A673 (cell line): ENCODE measurements around the gene THPO. TPM values are rescaled to one million over a fixed set of nuclear protein-coding genes. Genes with fewer than 3 reads are reported as not detected.

Source experiments
- BruUV-seq: library from RNA; stranded (reverse); fragments of 400-500 nt; replicated peaks from 2 replicates; lab custom pipeline; 2021; lab: Mats Ljungman, UMichigan
- CTCF ChIA-PET: fragments of 300-600 bp; sonication (Branson Sonifier 250); formaldehyde crosslinking; loops from one replicate; lab custom pipeline; 2022; ENCODE audit warnings: antibody characterized with exemption; lab: Charles Lee
- POLR2A ChIA-PET: fragments of 300-600 bp; sonication (Branson Sonifier 250); formaldehyde crosslinking; loops from one replicate; lab custom pipeline; 2022; ENCODE audit warnings: antibody characterized with exemption; ENCODE audit not compliant: low non-redundant PET; lab: Charles Lee
- DNase-seq: peaks from one replicate; pipeline ENCODE4 v3.0.0-alpha.2; 2015; ENCODE audit warnings: low spot score
- H3K27ac ChIP-seq: fragments of 200-600 bp; sonication (generic); 2 replicates; pipeline ENCODE4 v1.5.1; 2016; ENCODE audit warnings: mixed run types, low read depth, mild to moderate bottlenecking, mixed read lengths, antibody characterized with exemption, low read length; ENCODE audit not compliant: poor library complexity, severe bottlenecking
- H3K27me3 ChIP-seq: fragments of 200-600 bp; sonication (generic); replicated peaks from 2 replicates; pipeline ENCODE4 v1.6.1; 2017; ENCODE audit warnings: mixed run types, low read depth, mild to moderate bottlenecking, mixed read lengths, antibody characterized with exemption, low read length; ENCODE audit not compliant: insufficient read depth, poor library complexity
- H3K36me3 ChIP-seq: fragments of 200-600 bp; sonication (generic); 2 replicates; pipeline ENCODE4 v1.6.1; 2016; ENCODE audit warnings: mixed run types, mild to moderate bottlenecking, mixed read lengths, antibody characterized with exemption, low read length; ENCODE audit not compliant: insufficient read depth, poor library complexity, severe bottlenecking
- H3K4me1 ChIP-seq: fragments of 200-600 bp; sonication (generic); 2 replicates; pipeline ENCODE4 v1.6.1; 2017; ENCODE audit warnings: mixed run types, mild to moderate bottlenecking, mixed read lengths, antibody characterized with exemption, low read length; ENCODE audit not compliant: insufficient read depth, poor library complexity, severe bottlenecking
- H3K4me3 ChIP-seq: fragments of 200-600 bp; sonication (generic); 2 replicates; pipeline ENCODE4 v1.5.1; 2016; ENCODE audit warnings: low read depth, mixed run types, mild to moderate bottlenecking, mixed read lengths, low read length; ENCODE audit not compliant: poor library complexity, severe bottlenecking
- H3K9me3 ChIP-seq: fragments of 200-600 bp; sonication (generic); 2 replicates; pipeline ENCODE4 v1.6.1; 2016; ENCODE audit warnings: mixed run types, low read depth, mild to moderate bottlenecking, mixed read lengths, antibody characterized with exemption, low read length; ENCODE audit not compliant: poor library complexity, severe bottlenecking
- EZH2 ChIP-seq: fragments of 200-600 bp; sonication (generic); IDR thresholded peaks from 2 replicates; pipeline ENCODE4 v1.6.1; 2017; ENCODE audit warnings: borderline replicate concordance, low read depth, mild to moderate bottlenecking, mixed read lengths, antibody characterized with exemption, low read length; ENCODE audit not compliant: poor library complexity, severe bottlenecking
- intact Hi-C: fragments of 100-400 bp; cut with micrococcal nuclease; formaldehyde crosslinking; loops from one replicate; pipeline ENCODE4 v1.10.0; 2022; ENCODE audit not compliant: unreplicated experiment
- total RNA-seq: library from RNA; stranded (reverse); gene quantifications from 2 replicates; pipeline ENCODE4 v1.2.3, GENCODE V29; 2021
- TF ChIP-seq, protein P1 (sequence below): fragments of 300-800, 200-600 bp; sonication (generic); conservative IDR thresholded peaks from 2 replicates; pipeline ENCODE4 v1.5.1; 2017; ENCODE audit warnings: low read depth, mild to moderate bottlenecking, antibody characterized with exemption, low read length, moderate library complexity, mixed read lengths

Gene THPO
- total RNA-seq, 1 experiment from 2014 or later, result not detected

DNA sequence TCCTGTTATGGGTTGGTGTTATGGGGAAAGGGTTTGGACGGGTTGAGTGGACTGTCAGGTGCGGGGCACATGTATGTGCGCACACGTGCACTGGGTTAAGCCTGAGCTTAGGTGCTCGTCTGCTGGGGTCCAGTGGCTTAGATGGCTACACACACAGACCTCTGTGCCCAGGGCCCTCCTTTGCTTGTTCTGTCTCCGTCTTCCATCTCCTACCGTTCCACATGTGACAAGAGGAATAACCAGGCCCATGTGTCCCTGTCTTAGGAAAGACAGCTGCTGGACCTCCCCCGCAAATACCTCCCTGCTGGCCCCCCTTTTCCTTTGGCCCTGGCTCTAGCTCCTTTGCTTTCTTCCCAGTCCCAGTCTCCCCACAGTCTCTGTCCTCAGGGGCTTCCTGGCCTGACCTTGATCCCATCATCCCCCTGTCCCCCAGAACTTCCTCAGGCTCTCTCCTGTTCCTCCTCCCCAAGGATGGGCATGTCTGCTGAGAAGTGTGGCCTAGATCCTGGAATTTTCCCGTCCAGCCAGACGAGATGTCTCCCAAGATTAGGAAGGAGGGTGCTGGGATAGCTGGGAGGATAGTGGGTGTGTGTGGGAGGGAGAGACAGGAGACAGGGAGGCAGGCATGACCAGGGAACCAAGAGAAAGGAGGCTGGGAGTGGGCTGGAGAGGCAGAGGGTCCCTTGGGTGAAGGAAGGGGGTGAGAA, 797 bp upstream of the THPO start:
- DNase-seq, result no peak
- H3K27ac ChIP-seq, result no peak overlapping the region
- H3K27me3 ChIP-seq, result peaks cover 48% of the 10 kb centered on the region
- CTCF ChIA-PET, result no interaction called here
- H3K4me1 ChIP-seq, result peaks cover 4% of the 10 kb centered on the region
- H3K4me3 ChIP-seq, result no peak overlapping the region
- TF ChIP-seq, protein P1, sequence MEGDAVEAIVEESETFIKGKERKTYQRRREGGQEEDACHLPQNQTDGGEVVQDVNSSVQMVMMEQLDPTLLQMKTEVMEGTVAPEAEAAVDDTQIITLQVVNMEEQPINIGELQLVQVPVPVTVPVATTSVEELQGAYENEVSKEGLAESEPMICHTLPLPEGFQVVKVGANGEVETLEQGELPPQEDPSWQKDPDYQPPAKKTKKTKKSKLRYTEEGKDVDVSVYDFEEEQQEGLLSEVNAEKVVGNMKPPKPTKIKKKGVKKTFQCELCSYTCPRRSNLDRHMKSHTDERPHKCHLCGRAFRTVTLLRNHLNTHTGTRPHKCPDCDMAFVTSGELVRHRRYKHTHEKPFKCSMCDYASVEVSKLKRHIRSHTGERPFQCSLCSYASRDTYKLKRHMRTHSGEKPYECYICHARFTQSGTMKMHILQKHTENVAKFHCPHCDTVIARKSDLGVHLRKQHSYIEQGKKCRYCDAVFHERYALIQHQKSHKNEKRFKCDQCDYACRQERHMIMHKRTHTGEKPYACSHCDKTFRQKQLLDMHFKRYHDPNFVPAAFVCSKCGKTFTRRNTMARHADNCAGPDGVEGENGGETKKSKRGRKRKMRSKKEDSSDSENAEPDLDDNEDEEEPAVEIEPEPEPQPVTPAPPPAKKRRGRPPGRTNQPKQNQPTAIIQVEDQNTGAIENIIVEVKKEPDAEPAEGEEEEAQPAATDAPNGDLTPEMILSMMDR, result no peak
- no peak for TF ChIP-seq EZH2
- H3K9me3 ChIP-seq, result no peaks in the 10 kb centered on the region
- intact Hi-C loops, result loop anchor here (10.0 kb wide), 1 partner anchor 406 kb away; no protein-coding TSS in a partner anchor
- H3K36me3 ChIP-seq, result no peaks in the 10 kb centered on the region
- POLR2A ChIA-PET, result no interaction called here
- BruUV-seq, result no TSS peak

DNA sequence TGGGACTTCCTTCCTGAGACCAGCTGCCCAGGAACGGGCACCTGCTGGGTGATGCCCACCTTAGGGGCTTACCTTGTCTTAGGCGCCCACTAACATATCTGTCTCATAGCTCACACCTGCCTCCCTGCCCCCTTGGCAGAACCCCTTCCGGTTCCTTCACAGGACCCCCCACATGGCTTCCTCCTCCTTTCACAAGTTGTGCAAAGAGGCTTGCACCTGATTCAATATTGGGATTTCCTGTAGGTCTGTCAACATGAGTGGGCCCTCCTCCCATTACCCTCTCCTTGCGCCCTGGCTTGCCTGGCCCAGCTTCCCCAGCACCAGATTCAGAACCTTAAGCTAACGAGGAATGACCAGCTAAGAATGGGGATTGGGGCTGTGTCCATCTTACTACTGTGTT, 633 bp downstream of the THPO start:
- Histone ChIP-seq H3K4me3 (no peak overlapping the region), H3K27me3 (peaks cover 48% of the 10 kb centered on the region), H3K27ac (no peak overlapping the region), H3K4me1 (peaks cover 4% of the 10 kb centered on the region), H3K9me3 (no peaks in the 10 kb centered on the region), H3K36me3 (no peaks in the 10 kb centered on the region)
- no TSS peak for BruUV-seq
- CTCF ChIA-PET, result no interaction called here
- intact Hi-C loops, result loop anchor here (10.0 kb wide), 1 partner anchor 407 kb away; no protein-coding TSS in a partner anchor
- TF ChIP-seq, protein P1, result no peak
- TF ChIP-seq EZH2, result no peak
- POLR2A ChIA-PET, result no interaction called here
- no peak for DNase-seq

DNA sequence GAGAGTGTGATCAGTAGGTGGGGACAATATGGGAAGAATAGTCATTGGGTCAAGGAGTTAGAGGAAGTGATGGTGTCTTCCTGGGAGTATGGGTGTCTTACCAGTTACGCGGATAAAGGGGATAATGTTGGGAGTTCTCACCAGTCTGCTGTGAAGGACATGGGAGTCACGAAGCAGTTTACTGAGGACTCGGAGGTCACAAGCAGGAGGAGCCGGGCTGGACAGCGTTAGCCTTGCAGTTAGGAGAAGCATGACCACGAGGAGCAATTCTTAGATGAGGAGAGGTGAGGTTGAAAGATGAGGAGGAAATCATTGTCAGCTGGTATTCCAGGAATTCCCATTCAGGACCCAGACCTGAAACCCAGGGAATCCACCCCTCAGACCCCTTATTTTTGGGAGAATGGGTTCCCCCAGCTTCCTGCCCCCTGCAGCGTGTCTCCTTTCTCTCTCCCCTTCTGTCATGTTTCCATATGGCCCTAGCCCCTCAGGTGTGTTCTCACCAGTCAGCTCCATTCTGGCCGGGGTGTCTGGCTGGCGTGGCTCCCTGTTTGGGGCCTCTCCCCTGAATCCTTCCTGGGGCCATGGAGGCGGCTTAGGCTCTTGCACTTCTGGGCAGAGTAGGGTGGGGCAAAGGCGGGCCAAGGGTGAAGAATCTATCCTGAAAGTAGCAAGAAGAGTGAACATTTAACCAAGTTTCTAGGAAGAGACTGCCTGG, 2.1 kb downstream of the THPO start:
- CTCF ChIA-PET, result no interaction called here

More for the DNA sequence above, 2.1 kb downstream of the THPO start:
- no peaks in the 10 kb centered on the region for H3K9me3 ChIP-seq
- intact Hi-C loops, result loop anchor here (10.0 kb wide), 1 partner anchor 409 kb away; no protein-coding TSS in a partner anchor
- peaks cover 35% of the 10 kb centered on the region for H3K27me3 ChIP-seq
- no peak for DNase-seq
- H3K4me3 ChIP-seq, result no peak overlapping the region
- H3K27ac ChIP-seq, result no peak overlapping the region
- no TSS peak for BruUV-seq
- POLR2A ChIA-PET, result interaction anchor here (0.5 to 0.6 kb wide), 2 partner anchors 14 to 138 kb away, joined by 5 to 8 read pairs; no protein-coding TSS in a partner anchor
- peaks cover 15% of the 10 kb centered on the region for H3K4me1 ChIP-seq
- H3K36me3 ChIP-seq, result no peaks in the 10 kb centered on the region
- TF ChIP-seq, protein P1, result no peak
- TF ChIP-seq EZH2, result no peak
